GM19452 (cell line): Measurements from ENCODE around the gene NFATC2.
"Not testable (repeated sequence)": the region's sequence is repeated elsewhere in the genome, so short reads cannot be mapped to it uniquely, and the experiment has no call there.

Experiments
- ATAC-seq: cut with Tn5 transposase; IDR thresholded peaks from one replicate; pipeline ENCODE4 v1.9.1; 2021; ENCODE audit not compliant: unreplicated experiment

The NFATC2 gene

GRCh38 chr20:51476106-51476505, 66.4 kb downstream of the NFATC2 start:
- ATAC-seq, result not testable (repeated sequence)

GRCh38 chr20:51473771-51474170, 68.7 kb downstream of the NFATC2 start:
- ATAC-seq, result no peak

DNA sequence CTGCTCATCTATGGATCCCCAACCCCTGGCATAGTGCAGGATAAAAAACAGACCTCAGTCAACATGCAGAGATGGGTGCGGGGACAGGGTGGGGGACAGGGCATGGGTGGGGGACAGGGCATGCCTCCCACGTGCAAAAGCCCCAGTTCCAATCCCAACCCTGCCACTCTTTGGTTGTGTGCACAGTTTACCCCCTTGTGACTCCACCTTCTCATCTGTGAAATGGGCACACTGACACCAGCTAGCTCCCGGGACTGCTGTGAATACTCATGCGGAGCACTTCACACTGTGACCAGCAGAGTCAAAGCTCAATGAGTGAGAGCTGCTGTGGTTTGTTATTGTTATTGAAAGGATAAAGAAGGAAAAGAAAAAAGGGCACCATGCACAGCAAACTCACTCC, 69.3 kb downstream of the NFATC2 start:
- ATAC-seq, result no peak

- ATAC-seq, result no peak
These were observed 71.6 kb downstream of the NFATC2 start for GRCh38 chr20:51470907-51471411.

DNA sequence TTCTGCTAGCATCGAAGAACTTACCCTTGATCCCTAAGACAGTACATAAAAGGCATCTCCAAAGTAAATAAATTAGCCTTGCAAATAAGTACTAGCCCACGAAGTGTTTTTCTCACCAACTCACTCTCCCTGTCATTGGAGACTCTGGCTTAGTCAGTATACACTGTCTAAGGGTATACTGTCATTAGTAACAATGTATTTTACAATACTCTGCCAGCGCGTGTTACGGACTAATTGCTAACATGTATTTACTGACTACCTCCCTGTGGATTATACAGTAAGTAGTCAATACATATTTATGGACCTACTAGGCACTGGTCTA, 72.1 kb downstream of the NFATC2 start:
- no peak for ATAC-seq

DNA sequence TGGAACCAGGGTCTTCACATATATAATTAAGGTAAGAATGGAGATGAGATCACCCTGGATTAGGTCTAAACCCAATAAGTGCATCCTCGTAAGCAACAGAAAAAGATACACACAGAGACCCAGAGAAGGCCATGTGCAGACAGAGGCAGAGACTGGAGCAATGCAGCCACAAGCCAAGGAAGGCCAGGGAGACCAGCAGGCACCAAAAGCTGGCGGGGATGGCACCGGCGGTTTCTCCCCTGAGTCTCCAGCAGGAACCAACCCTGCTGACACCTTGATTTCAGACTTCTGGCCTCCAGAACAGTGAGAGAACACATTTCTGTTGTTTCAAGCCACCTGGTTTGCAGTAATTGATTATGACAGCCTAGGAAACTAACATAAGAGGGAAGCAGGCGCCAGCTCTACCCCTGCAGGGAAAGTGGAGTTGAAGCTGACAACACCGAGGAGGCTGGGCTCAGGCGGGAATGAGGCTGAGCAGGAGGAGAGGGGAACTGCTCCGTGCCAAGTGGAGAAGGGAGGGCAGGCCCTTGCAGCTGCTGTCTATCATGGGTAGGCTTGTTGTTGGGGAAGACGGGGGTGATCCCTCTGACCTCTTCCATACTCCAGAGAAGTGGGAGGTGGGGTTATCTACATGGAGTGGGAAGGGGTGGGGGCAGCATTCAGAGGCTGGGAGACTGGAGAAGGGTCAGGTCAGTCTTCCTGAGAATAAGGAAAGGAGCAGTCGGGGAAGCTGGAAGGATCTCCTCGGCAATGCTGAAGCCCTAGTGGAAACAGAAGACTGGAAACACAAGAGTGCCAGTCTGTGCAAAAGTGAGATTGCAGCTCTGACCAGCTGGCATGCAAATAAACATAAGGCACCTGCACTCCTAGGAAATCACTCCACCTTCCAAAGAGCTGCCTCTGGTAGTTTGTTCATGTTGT, 72.7 kb downstream of the NFATC2 start:
- ATAC-seq, result no peak

- no peak for ATAC-seq
These were observed 73.5 kb downstream of the NFATC2 start for GRCh38 chr20:51469046-51469445.

DNA sequence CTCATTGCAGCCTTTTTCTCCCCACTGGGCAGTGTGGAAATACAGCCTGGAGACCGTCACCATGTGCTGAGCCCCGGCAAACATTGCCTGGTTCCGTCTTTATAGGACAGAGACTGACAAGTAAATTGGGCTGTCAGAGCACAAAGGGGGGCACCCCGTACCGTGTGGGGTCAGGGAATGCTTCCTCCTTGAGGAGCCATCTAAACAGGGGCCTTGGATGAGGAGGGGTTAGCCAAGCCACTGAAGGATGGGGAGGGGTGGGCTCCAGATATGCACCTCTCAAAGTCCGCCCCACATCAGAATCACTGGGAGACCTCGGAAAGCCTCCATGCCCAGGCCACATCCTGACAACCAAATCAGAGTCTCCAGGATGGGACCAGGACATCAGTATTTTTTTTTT, 73.9 kb downstream of the NFATC2 start:
- no peak for ATAC-seq

GRCh38 chr20:51467956-51468626, 74.4 kb downstream of the NFATC2 start:
- no peak for ATAC-seq

DNA sequence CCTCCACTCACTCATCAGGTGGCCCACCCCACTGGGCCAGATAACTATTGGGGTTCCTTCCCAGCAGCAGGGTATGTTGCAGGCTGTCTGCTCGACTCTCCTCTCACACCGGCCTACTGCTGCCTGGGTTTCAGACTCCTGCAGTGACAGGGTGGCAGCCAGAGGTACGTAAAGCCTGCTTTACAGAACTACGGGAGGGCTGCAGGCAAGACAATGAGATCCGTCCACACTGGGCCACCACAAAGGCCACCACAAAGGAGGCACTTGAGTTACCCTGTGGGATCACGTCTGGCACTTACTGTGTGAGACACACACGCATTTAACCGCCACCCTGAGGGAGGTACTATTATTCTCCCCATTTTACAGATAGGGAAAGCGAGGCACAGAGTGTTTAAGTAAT, 78.5 kb downstream of the NFATC2 start:
- no peak for ATAC-seq

- no peak for ATAC-seq
These were observed 79.0 kb downstream of the NFATC2 start for GRCh38 chr20:51463560-51463959.

DNA sequence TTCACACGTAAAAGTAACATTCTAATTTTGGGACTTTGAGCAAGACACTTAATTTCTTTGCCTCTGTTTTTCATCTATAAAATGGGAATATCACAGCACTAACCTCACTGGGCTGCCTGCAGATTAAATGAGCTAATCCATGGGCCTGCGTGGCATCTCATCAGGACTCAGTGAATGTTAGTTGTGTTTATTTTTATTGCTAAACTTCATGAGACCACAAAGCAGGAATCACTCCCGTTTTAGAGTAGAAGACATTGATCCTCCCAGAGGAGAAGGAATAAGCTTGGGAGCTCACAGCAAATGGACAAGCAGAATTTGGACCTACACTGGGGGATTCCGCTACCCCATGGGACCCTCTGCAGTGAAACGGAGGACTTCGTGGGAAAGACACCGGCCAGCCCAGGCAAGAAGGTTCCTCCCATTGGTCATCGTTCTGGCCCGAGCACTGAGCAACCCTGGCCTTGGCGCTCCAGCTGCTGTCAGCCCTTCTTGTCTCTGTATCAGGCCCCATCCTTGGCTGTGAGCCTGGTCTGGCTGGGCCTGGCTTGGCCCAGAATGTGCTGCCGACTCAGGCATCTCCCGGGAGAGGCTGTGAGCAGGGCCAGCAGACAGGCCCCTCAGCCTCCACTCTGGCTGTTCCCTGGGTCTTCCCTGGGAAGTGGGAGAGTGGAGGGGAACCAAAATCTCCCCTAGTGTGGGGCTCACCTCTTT, 79.8 kb downstream of the NFATC2 start:
- no peak for ATAC-seq

DNA sequence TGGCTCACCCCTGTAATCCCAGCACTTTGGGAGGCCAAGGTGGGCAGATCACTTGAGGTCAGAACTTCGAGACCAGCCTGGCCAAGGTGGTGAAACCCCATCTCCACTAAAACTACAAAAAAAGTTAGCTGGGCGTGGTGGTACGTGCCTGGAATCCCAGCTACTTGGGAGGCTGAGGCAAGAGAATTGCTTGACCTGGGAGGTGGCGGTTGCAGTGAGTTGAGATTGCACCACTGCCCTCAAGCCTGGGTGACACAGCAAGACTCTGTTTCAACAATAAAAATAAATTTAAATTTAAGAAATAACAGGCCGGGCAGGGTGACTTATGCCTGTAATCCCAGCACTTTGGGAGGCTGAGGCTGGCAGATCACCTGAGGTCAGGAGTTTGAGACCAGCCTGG, 80.7 kb downstream of the NFATC2 start:
- not testable (repeated sequence) for ATAC-seq

DNA sequence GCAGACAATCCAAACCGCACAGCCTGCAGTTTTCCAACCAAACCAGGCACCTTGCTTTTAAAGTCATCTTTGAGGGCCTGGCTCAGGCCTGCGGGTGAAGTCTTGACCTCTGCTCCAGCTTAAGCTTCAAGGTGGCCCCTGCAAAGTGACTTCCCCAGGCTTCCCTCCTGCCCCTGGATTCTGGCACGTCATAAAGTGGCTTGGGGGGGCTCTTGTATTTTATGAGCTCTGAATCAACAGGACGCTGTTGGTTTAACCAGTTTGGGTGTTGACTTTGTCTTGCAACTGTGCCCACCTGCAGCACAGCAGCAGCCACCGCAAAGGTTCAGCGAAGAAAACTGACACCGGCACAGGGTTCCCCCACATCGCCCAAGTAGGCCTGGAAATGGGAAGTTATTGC, 81.2 kb downstream of the NFATC2 start:
- ATAC-seq, result no peak

GRCh38 chr20:51460569-51461265, 81.8 kb downstream of the NFATC2 start:
- ATAC-seq, result peak; percentile 91

DNA sequence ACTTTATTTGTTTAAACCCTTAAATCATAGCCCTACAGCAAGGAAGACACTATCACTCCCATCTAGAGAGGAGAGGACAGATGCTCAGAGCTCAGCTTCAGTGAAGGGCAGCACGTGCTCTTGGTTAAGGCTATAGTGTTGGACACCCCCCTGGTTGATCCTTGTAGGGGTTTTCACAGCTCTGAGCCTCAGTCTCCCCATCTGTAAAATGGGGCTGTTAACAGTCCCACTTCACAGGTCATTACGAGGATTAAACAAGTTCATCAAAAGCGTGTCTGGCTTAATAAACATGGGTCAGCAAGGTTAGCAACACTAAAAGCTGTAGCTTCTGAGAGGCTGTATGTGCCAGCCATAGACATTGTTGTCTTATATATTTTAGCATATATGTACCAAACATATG, 82.4 kb downstream of the NFATC2 start:
- ATAC-seq, result no peak

- ATAC-seq, result no peak
These were observed 83.6 kb downstream of the NFATC2 start for GRCh38 chr20:51458751-51459439.

GRCh38 chr20:51457533-51457932, 85.0 kb downstream of the NFATC2 start:
- ATAC-seq, result no peak

- no peak for ATAC-seq
These were observed 85.7 kb downstream of the NFATC2 start for GRCh38 chr20:51456511-51457509.
